Cardiac fibroblast (primary cell): ENCODE results near the gene PPP1R1B.

Experiments
- DNase-seq, 2 donors: peaks; one replicate each; pipeline versions ENCODE4 v3.0.0 to v3.0.0-alpha.2; 2010; ENCODE audit warnings: low read depth in 2 of 2
- H3K4me3 ChIP-seq, 2 donors: replicated peaks in 1 of 2; 1 replicate in 1 of 2; 2 replicates in 1 of 2; pipeline ENCODE4 v1.5.1; 2011; ENCODE audit warnings: low read depth in 2 of 2, low read length in 2 of 2, mild to moderate bottlenecking in 2 of 2, moderate library complexity in 1 of 2
- CTCF ChIP-seq: IDR thresholded peaks from one replicate; pipeline ENCODE4 v1.5.1; 2011; ENCODE audit warnings: low read depth, mild to moderate bottlenecking, low read length, inconsistent platforms

PPP1R1B gene

DNA sequence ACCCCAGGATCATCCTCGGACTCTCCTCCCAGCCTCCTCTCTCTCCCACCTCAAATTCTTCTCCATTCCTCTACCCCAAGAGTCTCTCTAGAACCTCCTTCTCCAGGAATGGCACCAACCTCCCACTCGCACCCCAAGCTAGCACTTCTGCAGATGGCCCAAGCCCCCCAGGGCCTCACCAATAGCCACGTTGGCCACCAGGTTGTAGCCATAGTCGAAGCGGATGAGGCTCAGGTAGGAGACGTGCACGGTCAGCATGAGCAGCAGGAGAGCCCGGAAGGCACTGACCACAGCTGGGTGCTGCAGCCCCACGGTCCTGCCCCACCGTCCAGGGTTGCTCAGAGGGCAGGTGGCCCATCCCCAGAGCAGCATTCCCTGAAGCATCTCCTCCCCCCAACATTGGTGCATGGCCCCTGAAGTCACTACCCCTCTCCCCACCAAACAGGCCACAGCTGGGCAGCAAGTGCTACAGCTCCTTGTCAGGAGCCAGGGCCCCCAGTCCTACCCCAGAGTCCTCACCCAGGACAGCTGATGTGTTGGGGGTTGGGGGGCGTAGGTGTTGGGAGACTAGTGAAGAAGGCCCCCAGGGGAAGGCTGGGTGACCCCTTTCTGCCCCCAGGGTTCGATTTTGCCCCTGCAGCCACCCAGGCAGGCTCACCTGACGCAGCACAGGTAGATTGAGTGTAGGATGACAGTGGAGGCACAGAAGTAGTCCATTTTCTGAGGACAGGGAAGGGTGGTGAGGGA, 46.8 kb downstream of the PPP1R1B start:
- no peak overlapping the region for H3K4me3 ChIP-seq
- no peak for TF ChIP-seq CTCF
- DNase-seq = no peak

DNA sequence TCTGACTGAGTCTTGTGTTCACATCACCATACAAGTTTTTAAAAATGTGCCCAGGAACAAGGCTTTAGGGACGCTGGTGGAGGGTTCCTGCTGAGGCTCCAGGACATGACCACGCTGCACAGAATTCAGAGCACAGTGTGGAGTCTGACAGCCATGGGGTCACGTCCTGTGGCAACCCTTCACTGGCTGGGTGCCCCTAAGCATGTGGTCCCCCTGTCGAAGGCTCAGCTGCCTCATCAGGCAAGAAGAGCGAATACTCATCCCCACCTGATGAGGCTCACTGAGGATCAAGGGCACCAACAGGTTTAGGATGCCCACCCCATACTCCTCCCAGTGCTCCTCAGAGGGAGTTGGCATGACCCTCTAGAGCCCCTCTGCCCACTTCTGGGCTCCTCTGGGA, 47.4 kb downstream of the PPP1R1B start:
- no peak for DNase-seq
- no peak for TF ChIP-seq CTCF
- H3K4me3 ChIP-seq = no peak overlapping the region

- DNase-seq = peak; percentile 24 to 71
- no peak for TF ChIP-seq CTCF
- no peak overlapping the region for H3K4me3 ChIP-seq
These were observed 48.1 kb downstream of the PPP1R1B start for GRCh38 chr17:39674702-39675389.

GRCh38 chr17:39675390-39676082, 48.8 kb downstream of the PPP1R1B start:
- no peak for TF ChIP-seq CTCF
- DNase-seq = no peak
- no peak overlapping the region for H3K4me3 ChIP-seq

DNA sequence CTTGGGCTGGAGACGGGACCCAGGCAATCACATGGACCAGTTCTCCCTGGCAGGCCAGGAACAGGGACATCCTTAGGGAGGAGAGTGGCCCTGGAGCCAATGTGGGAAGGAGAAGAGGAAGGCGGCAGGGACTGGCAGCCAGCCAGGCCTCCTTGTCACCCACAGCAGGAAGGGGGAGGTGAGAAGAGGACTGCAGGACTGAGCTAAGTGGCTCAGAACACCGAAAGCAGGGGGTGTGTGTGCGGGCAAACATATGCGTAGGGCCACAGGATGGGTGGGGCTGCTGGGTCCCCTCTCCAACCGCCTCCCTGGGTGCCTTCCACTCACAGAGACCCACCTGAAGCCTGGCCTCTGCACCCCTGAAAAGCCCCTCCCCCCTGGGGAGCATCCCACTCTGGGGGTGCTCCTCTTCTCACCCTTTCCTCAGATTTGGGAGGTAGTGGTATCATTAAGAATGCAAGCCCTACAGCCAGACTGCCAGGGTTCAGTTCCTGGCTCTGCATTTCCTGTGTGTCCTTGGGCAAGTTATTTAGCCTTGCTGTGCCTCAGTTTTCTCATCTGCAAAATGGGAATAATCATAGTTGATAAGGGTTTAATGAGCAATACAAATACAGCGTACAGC, 49.6 kb downstream of the PPP1R1B start:
- peak in 1 of 2 donors; percentile 32 for DNase-seq
- no peak for TF ChIP-seq CTCF
- no peak overlapping the region for H3K4me3 ChIP-seq

DNA sequence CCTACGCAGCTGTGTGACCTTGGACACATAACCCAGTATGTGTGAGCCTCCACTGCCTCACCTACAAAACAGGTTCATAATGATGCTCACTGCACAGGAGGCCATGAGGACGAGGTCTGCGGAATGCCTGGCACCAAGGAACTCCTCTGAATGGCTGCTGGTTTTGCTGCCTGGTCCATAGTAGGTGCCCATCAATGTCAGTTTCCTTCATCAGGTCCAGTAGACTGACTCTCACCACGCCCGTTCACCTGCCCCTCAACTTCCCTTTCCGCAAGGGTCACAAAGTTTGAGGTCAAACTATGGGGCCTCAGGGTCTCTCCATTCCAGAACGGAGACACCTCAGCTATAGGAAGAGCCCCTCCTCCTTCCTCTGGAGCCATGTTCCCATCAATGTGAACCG, 50.3 kb downstream of the PPP1R1B start:
- DNase-seq = no peak
- no peak overlapping the region for H3K4me3 ChIP-seq
- no peak for TF ChIP-seq CTCF
